ENCODE data around the gene CCHCR1. TPM values are rescaled to one million over a fixed set of nuclear protein-coding genes. Genes with fewer than 3 reads are reported as not detected.

CCHCR1 gene
- total and polyA plus RNA-seq, 9 of the 15 experiments (the other 6 are each of a cell fraction or from before 2014, with no cell fraction given) = 1.2 to 47.3 (median 32.0) TPM

- TF ChIP-seq REST (IDR thresholded peaks at IDR 0.05; ENCODE audit: borderline replicate concordance) (no peak), REST (CRISPR knock-in tag; IDR thresholded peaks at IDR 0.05; ENCODE audit: low read depth) (no peak), CHD1 (IDR thresholded peaks at IDR 0.05; ENCODE audit: low read length) (no peak), PHTF2 (CRISPR knock-in tag; IDR thresholded peaks at IDR 0.05) (no peak)
These were observed 45.9 kb downstream of the CCHCR1 start (continued) for GRCh38 chr6:31111712-31112111.
